Measurements from ENCODE around the gene RCL1.

Gene RCL1

DNA sequence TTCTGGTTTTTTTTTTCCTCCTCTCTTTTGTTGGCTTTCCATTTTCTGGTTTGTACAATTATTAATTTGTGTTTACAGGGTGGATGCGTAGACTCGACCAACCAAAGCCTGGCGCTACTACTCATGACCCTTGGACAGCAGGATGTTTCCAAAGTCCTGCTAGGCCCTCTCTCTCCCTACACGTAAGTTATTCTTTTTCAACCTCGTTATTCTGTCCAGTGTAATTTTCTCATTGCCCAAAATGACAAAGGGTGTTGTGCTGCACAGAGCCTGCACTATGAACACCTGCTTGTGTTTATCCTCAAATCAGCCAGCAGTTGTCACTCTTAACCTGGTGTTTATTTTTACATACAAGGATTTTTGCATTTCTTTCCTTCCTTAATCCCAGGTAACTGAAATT, 56.6 kb downstream of the RCL1 start:
- no peak for DNase-seq

DNA sequence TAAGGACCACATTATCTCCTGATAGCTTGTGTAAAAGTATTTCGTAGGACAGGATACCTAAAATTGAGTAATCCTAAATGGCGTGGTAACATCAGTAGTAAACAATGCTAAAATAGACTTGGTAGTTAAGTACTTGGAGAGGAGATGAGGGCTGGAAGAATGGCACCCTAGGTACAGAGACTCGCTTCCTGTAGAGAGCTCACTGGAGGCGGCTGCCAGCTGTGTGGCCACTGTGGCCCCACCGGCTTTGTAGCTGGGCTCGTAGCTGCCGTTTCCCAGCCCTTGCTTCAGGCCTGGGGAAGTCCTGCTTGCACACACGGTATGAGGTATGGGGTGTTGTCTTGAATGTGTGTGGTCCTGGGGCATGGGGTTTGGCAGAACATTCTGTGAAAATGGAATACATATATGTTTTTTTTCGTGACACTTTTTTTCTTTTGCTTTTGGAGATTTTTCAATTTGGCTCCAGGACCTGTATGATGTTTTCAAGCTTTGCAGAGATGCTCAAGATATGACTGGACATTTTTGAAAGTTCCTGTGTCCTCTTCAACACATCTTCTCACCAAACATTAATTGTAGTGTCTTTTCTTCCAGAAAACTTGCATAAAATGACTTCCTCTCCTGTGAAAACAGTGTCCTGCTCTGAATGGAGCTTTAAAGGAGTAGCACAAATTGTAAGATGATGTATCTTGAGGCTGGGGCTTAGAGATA, 58.0 kb downstream of the RCL1 start:
- DNase-seq = peak; percentile 1

DNA sequence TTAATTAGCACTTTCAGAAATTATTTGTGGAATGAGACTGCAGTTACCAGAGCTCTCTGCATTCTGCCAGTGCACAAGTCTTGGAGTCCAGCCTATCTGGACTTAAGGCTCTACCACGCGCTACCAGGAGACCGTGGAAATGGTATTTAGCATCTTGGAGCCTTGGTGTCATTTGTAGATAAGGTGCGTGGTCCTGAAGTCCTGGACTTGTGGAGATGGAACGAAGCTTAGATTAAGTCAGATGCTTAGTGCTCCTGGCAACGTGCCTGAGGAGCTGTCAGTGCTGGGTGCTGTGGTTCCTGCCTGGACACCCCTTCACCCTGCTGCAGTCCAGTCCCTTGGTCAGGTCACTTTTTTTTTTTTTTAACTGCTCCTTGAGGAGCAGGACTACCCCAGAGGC, 59.7 kb downstream of the RCL1 start:
- no peak for DNase-seq

DNA sequence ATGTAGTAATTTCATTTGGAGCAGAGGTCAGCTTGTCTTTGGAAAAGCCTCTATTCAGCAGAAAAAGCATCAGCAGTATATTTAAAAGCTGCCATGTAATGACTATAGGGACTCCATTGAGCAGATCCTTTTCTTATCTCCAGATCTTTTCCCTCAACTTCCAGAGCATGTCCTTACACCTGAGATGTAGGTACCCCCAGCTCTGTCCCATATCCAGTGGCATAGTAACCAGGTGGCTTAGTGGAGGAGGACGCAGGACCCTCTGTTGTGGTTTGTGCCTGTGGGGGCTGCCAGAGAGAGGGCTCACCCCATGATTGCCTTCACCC, 61.5 kb downstream of the RCL1 start:
- DNase-seq = no peak

DNA sequence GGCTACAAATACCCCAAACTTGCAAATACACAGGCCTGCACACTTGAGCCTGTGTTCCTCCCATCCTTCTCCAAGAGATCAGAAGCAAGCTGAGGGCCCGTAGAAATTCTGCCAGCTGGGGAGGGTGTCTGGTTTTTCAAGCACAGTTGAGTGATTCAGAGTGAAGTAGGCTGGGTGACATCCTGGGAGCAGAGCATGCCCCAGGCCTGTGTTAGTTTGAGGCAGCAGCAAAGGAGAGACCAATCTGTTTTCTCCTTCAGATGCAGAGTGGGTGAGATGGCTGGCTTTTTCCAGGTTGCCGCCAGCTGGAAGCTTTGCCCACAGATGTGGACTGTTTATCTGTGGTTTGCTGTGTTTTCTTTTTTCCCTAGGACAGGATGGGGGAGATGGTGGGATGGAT, 63.1 kb downstream of the RCL1 start:
- DNase-seq = no peak

DNA sequence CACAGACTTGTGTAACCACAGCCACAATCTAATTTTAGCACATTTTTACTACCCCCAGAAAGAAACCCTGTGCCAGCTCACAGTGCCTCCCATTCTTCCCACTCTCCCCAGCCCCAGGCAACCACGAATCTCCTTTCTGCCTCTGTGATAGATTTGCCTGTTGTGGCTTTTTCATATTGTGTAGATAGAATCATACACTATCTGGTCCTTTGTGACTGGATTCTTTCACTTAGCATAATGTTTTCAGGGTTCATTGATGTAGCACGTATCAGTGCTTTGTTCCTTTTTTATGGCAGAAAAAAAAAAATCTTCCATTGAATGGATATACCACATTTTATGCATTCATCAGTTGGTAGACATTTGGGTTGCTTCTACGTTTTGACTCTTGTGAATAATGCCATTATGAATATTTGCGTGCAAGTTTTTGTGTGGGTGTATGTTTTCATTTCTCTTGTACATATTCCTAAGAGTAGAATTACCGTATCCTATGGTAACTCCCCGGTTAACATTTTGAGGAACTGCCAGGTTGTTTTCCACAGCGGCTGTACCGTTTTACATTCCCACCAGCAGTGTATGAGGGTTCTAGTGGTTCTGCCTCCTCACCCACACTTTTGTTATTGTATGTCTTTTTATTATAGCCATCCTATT, 64.5 kb downstream of the RCL1 start:
- no peak for DNase-seq

DNA sequence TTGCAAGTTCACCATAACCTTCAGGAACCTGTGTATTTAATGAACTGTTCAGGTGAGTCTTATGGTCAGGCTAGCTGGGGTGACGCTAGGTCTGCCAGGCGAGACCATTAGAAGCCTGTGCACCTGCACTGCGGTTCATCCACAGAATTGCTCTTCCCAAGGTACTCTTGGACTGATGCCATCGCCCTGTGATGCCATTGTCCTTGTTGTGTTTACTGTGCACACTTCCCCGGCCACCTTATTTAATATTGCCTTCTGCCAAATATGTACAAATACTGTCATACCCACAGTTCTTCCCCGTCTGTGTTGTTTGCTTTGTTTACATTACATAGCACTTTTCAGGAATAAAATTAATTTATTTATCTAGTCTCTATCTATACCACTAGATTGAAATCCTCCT, 66.3 kb downstream of the RCL1 start:
- no peak for DNase-seq

DNA sequence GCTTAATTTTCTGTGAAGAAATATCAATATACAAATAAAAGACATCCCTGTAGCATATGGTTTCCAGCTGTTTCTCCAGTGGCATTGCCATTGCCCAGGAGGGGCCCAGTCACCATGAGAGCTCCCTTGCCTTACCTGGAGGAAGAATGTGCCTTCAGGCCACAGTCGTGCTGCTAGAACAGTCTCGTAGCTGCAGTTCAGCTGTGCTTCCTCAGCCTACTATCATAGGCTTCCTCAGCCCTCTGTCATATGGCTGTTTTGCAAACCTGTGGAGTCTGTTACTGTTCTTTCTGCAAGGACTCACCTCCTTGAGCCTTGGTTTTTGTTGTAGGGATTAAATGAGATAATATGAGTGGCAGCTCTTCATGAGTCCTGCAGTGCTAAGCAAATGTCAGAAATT, 67.6 kb downstream of the RCL1 start:
- DNase-seq = no peak

DNA sequence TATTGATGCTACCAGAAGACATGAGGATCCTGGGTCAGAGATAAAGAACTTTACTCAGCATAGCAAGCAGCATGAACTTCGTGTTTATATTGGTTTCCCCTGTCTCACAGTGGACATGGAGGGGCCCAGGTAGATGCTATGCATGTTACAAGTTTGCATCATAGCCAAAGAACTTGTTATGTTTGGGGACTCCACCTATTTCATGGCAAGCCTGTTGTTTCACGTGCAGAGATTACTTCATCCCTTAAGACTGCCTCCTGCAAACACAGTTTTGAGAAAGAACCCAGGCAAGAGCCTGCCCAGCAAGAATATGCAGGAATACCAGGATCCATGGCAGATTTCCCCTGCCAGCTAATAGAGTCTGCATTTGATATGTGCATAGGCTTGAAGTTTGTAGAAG, 68.4 kb downstream of the RCL1 start:
- DNase-seq = no peak

DNA sequence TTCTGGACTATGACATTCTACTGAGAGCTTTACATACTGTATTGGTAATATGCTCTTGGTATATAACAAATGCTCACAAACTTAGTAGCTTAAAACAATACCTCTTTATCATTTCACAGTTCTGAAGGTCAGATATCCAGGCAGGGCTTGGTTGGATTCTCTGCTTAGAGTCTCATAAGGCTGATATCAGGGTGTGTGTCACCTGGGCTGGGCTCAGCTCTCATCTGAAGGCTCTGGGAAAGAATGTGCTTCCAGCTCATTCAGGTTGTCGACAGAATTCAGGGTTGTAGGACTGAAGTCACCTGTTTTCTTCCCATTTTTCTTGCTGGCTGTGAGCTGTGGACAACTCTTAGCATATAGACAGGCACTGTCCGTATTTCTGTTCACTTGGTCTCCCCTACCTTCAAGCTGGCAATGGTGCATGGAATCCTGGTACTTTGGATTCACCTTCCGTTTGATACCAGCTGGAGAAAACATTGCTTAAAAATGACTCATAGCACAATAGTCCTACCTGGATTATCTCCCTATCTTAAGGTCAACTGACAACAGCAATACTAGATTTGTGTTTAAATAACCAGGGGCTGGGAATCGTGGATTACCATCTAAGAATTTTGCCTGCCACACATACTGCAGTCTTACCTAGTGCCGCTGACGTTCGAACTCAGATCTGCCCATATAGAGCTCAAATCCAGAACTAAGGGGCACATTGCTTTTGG, 69.2 kb downstream of the RCL1 start:
- DNase-seq = no peak

DNA sequence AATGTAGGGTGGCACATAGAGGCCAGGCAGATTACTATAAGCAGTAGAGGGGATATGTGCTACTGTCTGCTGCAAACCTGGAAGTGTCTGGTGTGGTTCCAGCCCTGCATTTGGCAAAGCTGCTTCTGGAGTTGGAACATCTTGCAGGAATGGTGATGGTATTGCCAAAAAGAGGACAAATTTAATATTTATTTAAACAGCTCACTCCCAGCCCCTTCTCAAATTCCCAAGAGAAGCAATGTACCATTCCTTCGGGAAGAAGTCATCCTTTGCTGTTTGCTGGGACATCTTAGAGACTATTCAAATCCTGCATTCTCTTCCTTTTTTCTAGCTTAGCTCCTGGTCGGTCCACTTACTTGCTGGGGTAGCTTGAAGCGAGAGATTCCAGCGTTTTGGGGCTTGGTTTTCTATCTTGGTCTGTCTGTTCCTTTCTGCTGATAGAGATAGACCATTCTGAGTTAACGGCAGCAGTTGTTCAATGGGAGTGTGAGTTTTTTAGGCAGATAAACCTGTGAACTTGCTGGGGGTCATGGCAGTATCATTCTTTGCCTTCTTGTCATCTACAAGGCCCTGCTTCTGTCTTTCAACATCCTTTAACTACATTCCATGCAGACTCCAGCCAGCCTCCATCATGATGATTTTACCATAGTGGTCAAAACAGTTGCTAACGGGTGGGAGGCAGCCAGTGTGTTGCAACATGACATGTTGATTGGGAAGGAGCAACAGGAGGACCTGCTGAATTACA, 69.9 kb downstream of the RCL1 start:
- DNase-seq = no peak

DNA sequence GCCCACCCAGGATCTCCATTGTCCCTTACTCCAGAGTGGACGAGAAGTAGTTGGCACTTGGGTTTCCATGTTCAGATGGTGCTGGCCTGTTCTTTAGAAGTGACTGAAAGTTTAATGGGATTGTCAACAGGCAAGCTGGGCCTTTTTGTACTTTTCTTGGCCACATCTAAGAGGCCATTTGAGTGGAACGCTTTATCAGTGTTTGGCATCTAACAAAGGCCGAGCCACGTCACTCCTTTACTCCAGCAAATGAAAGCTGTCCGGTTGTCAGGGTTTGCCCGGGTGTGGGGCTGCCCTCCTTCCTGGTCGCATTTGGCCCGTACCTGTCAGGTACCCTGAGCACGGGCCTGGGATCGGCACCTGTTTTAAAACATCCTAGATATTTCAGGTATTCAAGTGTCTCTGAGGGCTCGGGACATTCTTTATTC, 71.5 kb downstream of the RCL1 start:
- no peak for DNase-seq

DNA sequence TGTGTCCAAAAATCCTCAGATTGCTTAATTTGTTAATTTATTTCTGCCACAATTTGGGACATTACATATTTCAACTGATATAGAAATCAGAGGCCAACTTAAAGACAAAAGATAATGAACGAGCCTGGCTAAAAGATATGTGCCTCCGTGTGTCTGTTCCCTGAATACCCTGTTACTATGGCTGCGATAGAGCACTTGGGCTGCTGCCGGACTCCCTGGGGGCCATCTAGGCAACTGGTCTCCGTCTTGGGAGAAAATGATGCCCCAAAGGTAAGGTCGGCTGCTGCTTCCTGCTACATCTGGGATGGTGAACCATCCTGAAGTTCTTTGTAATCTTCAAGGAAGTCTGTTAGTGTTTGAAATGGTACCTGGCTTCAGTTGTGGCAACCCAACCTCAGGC, 72.0 kb downstream of the RCL1 start:
- DNase-seq = no peak

DNA sequence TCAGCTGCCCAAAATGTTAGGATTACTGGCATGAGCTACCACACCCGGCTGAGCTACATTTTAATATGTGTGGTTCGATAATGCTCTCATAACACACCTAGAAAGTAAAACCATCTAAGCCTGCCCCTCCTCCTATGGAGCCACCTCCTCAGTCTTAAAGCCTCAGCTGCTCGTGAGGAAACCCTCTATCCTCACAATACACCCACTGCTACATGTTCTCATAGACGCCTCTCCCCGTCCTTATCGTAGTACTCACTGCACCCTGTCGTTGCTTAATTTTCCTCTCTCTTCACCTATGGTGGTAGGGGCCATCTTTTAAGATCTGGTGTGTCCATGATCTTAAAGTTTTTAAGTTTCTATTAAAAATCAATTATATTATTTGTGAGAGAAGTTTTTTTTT, 72.9 kb downstream of the RCL1 start:
- DNase-seq = no peak

DNA sequence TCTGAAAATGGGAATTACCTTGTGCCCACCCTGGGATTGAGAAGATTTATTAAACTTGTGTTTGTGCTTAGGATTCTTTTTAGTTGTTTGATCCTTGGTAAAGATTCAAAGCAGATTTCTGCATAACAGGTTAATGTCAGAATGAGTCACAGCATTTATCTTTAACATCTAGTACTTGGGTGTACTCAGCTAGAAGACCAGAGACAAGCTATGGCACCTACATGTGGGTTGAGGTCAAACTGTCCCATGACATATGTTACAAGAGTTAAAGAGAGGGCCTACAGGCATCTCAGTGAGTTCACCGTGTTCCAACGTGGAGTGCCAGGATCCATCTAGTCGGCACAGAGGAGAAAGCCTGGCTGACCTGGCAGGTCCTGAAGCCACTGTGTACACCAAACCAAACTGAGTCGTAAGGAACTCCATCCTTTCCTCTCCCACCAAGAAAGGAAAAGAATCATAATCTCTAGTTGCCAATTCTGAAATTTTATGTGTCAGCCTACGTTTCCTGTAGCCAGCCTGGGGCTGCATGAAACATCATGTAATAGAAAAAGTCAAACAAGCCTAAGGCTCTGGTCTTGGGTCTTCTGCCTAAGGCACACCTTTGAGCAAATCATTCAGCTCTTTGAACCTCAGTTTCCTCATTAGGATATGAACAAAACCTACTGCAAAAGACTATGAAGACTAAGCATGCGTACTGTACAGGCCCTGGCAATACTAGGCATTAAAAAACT, 73.7 kb downstream of the RCL1 start:
- DNase-seq = no peak

DNA sequence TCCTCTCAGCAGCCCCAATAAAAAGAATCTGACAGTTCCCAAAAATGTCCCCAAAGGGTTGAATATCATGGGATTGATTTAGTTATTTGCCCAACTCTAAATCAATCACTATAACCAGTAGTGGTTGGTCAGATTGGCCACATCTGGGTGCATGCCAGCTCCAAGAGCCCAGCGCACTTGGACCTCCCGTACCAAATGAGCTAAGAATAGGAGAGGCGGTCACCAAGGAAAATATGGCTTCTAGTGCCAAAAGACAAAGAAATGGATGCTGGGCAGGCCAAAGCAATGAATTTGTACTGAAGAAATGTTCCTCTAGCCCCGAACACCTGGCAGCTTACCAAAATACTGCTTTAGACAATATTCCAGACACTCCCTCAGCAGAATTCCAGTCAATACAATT, 80.3 kb downstream of the RCL1 start:
- no peak for DNase-seq

DNA sequence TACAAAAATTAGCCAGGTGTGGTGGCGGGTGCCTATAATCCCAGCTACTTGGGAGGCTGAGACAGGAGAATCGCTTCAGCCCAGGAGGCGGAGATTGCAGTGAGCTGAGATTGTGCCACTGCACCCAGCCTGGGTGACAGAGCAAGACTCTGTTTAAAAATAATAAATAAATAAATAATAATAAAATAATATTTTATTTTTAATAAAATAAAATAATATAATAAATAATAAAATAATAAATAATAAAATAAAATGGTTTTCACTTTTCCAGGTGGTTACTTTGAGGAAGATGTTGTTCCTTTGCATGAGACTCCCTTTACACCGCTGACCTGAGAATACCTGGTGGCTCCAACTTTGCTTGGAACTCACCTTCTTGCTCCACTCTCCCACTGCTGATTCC, 82.8 kb downstream of the RCL1 start:
- no peak for DNase-seq

DNA sequence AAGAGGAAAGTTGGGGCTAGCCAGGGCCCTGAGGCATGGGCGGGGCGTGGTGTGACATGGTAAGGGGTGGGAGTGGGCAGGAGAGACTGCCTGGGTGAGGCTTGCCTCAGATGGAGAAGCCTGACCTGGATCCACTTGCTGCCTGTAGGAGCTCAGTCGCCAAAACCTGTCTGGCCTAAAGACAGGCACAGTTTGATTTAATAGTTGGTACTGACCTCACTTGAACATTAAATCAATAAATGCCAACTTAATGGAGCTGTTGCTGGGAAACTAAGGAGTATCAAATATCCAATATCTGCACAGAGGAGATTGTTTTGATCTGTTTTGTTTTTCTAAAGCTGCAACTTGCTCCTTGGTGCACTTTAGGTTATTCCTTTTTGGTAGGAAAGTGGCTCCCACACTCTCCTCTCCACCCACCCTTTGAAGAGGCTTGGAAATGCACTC, 86.4 kb downstream of the RCL1 start:
- no peak for DNase-seq

DNA sequence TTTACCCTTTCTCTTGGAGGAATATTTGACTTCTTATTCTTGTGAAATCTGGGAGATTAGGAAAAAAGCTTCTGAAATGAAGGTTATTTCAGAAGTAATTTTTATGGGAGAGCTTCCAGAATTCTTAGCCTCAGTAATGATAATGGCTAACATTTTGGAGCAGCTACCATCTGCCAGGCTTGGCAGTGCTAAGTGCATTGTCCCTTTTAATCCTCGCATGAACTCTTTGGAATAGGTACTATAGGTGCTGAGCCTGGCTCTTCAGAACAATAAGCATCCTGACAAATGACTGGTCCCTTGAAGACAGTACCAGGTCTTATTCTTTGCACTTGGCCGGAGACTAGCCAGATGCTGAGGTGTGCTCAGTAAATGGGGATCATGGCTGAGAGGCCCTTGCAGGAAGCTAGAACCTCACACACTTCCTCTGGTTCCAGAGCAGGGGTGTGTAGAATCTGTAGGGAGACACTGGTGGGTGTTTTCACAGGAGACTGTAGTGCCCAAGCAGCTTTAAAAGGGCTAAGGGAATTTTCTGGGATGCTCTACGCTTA, 90.7 kb downstream of the RCL1 start:
- DNase-seq = no peak

DNA sequence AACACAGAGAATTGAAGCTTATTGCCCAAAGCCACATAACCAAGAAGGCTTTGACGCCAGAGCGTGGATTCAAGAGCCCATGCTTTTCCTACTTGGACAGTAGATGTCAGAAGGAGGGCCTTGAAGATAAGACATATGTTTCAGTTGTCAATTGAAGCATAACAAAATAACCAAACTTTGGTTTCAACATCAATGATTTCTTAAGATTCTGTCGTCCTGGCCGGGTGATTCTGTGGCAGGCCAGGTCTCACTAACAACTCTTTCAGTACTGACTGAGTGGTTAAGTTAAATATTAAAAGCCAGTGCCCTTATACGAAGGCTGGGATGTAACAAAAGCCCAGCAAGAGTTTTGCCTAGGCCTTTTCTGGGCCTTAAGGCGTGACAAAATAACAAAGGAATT, 94.0 kb downstream of the RCL1 start:
- DNase-seq = no peak

DNA sequence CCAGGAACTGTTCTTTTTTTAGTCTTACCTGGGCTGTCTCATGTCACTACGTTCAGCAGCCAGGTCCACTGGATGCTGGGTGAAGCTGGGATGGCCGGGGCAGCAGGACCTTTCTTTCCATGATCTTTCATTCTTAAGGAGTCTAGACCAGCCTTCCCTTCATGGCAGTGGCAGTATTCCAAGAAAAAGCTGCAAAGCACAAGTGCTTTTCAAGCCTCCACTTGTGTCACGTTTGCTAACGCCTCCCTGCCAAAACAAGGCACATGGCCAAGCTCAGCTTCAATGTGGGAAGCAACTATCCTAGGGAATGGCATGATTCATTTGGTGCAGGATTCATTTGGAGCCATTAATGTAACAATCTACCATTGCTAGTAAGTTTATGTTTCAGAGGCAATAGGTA, 94.8 kb downstream of the RCL1 start:
- DNase-seq = no peak

DNA sequence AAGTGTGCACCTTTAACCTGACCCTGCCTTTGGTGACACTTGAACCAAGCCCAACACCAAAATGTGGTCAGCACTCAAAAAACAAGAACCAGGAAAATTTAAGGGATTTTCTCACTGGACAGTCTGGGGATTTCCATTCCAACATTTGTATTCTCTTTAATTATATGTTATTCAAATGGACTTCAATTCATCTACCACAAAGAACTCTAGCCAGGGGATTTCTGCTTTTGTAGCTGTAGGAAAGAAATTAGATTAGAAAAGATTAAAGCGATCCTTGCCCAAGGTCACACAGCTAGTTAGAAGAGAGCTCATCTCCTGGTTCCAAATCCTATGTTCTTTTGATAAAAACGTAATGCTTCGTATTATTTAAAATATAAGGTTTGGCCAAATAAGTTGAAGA, 97.5 kb downstream of the RCL1 start:
- no peak for DNase-seq

DNA sequence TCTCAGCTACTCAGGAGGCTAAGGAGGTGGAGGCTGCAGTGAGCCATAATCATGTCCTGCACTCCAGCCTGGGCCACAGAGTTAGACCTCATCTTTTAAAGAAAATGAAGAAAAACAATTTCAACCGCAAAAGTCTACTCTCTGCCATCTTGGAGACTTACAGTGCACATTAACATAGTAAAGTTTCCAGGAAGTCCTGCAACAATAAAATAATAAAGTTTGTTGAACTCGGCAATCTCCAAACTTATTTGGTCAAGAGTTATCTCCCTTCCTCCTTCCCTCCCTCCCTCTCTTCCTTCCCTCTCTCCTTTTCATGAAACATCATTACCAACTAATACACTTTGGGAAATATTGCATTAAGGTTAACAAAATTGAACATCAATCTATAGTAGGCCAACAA, 98.2 kb downstream of the RCL1 start:
- DNase-seq = no peak
